Stimulated activated naive CD4-positive, alpha-beta T cell treated with Interleukin-2 at 50 U/mL for 16 hours (primary cell): Measurements from ENCODE around the gene GTSE1.

ENCODE experiments used
- DNase-seq: peaks from one replicate; lab custom pipeline; 2025; lab: John Stamatoyannopoulos, UW

The GTSE1 gene

GRCh38 chr22:46275455-46276122 lies 21.1 kb upstream of the GTSE1 start:
- DNase-seq: no peak

DNA sequence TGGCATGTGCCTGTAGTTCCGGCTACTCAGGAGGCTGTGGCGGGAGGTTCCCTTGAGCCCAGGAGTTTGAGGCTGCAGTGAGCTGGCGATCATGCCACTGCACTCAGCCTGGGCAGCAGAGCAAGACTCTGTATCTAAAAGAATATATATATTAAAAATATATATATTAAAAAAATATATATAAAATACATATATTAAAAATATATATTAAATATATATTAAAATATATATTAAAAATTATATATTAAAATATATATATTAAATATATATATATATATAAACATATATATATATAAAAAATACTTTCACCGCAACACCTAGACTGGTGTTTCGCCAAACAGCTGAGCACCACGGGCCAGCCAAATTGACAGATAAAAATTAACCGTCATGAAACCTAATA lies 20.1 kb upstream of the GTSE1 start:
- DNase-seq: no peak

GRCh38 chr22:46278656-46279645 lies 17.7 kb upstream of the GTSE1 start:
- no peak for DNase-seq

DNA sequence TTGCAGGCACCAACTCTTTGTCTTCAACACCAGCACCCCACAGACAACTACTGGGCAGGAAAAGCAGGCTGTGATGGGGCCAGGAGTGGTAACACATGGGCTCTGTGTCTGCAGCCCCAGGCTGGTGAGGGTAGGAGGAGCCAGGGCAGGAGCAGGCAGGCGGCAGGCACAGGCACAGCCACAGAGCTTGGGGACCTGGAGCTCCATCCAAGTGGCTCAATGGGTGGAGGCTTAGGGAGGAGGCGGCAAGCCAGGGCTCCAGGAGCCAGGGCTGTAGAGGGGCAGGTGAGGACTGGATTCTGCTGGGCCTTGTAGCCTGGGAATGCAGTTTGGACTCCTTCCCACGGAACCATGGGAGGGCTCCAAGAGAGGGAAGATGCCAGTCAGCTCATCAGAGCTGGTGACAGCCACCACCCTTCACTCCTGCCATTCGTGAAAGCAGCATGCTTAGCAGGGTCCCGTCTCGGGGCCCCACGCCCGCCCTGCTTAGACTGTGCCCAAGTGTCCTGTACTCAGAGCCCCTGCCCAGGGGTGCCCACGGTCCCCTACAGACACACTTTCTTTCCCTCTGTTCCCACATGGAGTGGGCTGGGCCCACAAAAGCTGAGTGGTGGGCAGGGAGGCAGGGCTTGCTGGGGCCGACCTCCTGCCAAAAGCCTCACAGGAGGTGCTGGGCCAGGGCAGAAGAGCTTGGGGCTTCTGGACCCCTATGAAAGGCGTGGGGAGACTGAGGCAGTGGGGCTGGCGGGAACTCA lies 16.4 kb upstream of the GTSE1 start:
- no peak for DNase-seq

DNA sequence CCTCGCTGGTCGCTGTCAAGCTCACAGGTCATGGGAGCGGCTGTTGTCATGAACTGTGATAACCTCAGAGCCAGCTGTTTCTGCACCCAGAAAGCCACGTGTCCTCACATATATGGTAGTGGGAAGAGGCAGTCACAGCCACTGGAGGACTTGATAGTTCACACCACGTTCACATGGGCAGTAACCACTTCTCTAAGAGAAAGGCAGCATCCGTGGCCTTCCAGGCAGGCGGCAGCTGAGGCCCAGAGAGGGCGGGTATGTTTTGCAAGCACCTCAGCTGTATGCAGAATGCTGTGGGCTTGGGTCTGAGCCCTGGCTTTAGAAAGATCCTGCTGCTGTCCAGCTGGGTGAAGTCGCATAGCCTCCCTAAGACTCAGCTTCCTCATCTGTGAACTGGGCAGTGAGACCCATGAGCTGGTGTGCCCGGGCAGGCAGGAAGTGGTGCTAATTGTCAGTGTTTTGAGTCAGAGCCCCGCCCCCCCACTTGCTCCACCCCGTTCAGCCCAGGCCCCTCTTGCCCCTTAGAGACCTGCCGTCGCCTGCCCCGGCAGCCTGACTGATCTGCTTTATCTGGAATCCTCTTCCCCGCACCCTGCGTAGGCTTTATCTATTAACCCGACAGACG lies 15.6 kb upstream of the GTSE1 start:
- DNase-seq: no peak

DNA sequence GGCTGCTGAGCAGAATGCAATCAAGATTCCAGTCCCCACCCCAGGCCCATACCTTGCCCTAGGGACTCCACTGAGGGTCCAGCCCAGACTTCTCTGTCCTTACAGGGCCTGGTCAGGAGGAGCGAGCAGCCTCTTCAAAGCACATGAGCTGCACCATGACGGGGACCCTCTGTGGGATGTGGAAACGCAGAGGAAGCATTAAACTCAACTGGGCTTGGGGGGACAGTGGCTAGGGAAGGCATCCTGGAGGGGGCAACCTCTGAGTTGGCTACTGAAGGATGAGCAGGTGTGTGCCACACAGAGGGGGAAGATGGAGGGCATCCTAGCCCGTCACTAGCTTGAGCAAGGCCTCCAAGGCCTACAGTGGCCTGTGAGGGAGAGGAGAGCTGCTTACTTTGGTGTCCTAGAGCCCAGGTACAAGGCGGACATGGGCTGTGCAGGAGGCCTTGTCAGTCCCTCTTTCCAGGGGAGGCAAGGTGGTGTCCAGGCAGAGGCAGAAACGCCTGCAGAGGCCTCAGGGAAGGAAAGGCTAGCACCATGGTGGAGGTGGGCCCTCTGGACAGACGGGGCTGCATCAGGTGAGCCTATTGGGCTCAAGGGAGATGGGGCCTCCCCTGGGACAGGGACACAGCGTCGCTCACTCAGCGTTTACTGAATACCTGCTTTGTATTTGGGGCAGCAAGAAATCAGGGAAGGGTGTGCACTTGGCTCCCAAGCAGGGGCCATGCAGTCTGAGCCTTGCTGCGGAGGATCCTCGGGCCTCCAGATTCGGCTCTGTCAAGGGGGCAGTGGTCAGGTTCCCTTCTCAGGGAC lies 14.6 kb upstream of the GTSE1 start:
- DNase-seq: no peak

GRCh38 chr22:46286006-46286405 lies 10.7 kb upstream of the GTSE1 start:
- no peak for DNase-seq

GRCh38 chr22:46286941-46287872 lies 9.5 kb upstream of the GTSE1 start:
- DNase-seq: no peak

DNA sequence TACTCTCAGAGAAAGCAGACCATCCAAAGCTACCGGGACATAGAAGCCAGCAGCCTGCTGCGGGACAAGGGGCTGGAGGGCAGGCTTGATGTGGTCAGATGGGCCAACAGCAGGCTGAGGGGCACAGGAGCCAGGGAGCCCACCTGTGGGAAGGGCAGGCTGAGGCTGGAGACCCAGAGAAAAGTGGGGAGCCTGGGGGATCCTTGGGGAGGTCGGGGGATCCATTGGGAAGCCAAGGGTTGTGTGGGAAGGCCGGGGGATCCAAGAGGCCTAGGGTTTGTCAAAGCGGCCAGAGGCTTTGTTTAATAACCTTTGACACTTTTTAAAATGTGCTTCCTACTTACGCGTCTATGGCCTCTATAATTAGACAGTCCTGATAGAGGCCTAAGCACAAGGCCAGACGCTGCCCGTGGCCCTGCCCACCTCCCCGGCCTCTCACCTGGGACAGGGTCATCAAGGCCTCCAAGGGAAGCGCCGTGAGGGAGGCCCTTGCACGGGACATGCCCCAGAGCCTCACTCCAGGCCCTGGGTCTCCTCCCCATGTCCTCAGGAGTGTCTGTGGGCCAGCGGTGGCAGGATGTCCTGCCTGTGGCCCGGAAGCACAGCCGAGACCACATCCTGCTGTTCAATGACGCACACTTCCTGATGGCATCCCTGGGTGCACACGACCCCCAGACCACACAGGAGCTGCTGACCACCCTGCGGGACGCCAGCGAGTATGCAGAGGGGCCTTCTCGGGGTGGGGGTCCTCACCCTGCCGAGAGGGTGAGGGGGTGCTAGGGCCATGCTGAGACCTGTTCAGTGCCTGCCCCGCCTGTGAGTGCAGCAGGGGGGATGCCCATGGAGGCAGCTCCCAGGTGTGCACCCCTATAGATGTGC lies 8.6 kb upstream of the GTSE1 start:
- no peak for DNase-seq

- no peak for DNase-seq
Measured at GRCh38 chr22:46288846-46289243, 7.8 kb upstream of the GTSE1 start.

DNA sequence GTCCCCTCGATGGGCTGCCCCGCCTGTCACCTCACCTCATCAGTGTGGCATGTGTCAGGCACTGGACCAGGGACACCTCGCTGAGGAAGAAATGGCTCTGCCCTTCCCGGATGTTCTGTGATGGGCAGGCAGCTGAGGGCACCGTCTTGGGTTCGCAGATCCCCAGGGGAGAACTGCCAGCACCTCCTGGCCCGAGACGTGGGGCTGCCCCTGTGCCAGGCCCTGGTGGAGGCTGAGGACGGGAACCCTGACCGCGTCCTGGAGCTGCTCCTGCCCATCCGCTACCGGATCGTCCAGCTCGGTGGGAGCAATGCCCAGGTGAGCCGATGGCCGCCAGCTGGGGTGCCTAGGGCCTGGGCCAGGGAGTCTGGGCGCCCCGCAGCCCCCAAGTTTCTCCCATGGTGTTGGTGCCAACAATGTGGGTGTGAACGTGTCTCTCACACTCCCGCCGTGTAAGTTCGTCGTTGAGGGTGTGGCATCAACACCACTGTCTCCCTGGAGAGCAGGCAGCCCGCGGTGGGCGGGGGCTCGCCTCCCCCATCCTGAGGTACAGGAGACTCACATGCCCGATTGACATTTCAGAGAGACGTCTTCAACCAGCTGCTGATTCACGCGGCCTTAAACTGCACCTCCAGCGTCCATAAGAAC lies 7.3 kb upstream of the GTSE1 start:
- no peak for DNase-seq

GRCh38 chr22:46290121-46290842 lies 6.4 kb upstream of the GTSE1 start:
- no peak for DNase-seq

GRCh38 chr22:46290843-46291785 lies 5.6 kb upstream of the GTSE1 start:
- DNase-seq: no peak

DNA sequence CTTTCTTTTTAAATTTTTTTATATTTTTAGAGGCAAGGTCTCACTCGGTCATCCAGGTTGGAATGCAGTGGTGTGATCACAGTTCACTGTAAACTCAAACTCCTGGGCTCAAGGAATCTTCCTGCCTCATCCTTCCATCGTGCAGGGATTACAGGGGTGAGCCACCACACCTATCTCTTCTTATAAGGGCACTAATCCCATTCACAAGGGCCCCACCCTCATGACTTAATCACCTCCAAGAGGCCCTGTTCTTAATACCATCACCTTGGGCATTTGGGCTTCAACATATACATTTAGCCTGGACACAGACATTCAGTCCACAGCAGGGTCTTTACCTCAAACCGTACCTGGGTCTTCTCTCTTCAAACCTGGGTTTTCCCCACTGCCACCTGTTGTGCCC lies 4.5 kb upstream of the GTSE1 start:
- DNase-seq: no peak

DNA sequence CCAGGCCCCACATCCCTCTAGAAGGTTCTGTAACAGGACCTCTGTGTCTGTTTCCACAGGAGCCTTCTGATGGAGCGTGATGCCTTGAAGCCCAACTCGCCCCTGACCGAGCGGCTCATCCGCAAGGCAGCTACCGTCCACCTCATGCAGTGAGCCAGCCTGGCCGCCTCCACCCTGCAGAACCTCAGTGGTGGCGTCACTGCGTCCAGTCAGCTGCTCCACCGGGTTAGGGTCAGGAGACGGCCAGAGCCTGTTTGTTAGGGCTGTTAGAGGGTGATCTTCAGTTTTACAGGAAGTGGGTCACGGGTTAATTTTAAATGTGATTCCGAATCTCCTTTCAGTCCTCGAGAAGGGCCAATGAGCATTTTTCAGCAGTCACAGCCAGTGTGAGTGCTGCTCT lies 3.9 kb upstream of the GTSE1 start:
- DNase-seq: no peak

GRCh38 chr22:46293577-46294260 lies 3.0 kb upstream of the GTSE1 start:
- no peak for DNase-seq
